GDM1 (cell line): ENCODE results near the gene STK11.

Experiments
- DNase-seq: peaks from one replicate; lab custom pipeline; 2025; lab: John Stamatoyannopoulos, UW

STK11 gene

GRCh38 chr19:1205114-1206099 lies at the start of gene STK11:
Gene STK11 (plus strand): TSS chr19:1205778. CDS start chr19:1206914, 1,136 bp downstream.
- peak; percentile 98 for DNase-seq

- no peak for DNase-seq
These were observed 49.2 kb upstream of the STK11 start for GRCh38 chr19:1156305-1156801.

GRCh38 chr19:1156830-1157615 lies 48.6 kb upstream of the STK11 start:
- no peak for DNase-seq

GRCh38 chr19:1157931-1158884 lies 47.4 kb upstream of the STK11 start:
- no peak for DNase-seq

GRCh38 chr19:1158885-1159448 lies 46.6 kb upstream of the STK11 start:
- no peak for DNase-seq

- no peak for DNase-seq
These were observed 45.5 kb upstream of the STK11 start for GRCh38 chr19:1159864-1160595.

- no peak for DNase-seq
These were observed 43.9 kb upstream of the STK11 start for GRCh38 chr19:1161716-1162115.

GRCh38 chr19:1162404-1163282 lies 42.9 kb upstream of the STK11 start:
- DNase-seq, result no peak

- no peak for DNase-seq
These were observed 42.2 kb upstream of the STK11 start for GRCh38 chr19:1163283-1163933.

- no peak for DNase-seq
These were observed 41.5 kb upstream of the STK11 start for GRCh38 chr19:1163934-1164683.

GRCh38 chr19:1164684-1165531 lies 40.7 kb upstream of the STK11 start:
- no peak for DNase-seq

- no peak for DNase-seq
These were observed 38.6 kb upstream of the STK11 start for GRCh38 chr19:1166872-1167573.

GRCh38 chr19:1167687-1168571 lies 37.6 kb upstream of the STK11 start:
- DNase-seq, result no peak

- no peak for DNase-seq
These were observed 36.8 kb upstream of the STK11 start for GRCh38 chr19:1168572-1169410.

GRCh38 chr19:1169411-1169791 lies 36.2 kb upstream of the STK11 start:
- DNase-seq, result no peak
